Tibial nerve (tissue), 4 donors: ENCODE data around the gene VMP1. TPM values are rescaled to one million over a fixed set of nuclear protein-coding genes. Genes with fewer than 3 reads are reported as not detected.
A peak's percentile ranks its signal among the peaks of the same experiment; 100 is the strongest.
"Not testable (repeated sequence)": the region's sequence is repeated elsewhere in the genome, so short reads cannot be mapped to it uniquely, and the experiment has no call there.

ENCODE experiments used
- DNase-seq, 2 donors: peaks; one replicate each; pipeline ENCODE4 v3.0.0-alpha.2; 2019; ENCODE audit warnings: low spot score in 2 of 2
- H3K27ac ChIP-seq, 4 donors: fragments of 200-600 bp; sonication (generic) in 3 of 4; one replicate each; pipeline ENCODE4 v1.5.1; 2017 to 2019; ENCODE audit warnings: mild to moderate bottlenecking in 1 of 4
- H3K27me3 ChIP-seq, 2 donors: fragments of 200-600 bp; sonication (generic) in 1 of 2; one replicate each; pipeline versions ENCODE4 v1.5.1 to v1.6.0; 2017 to 2019
- H3K36me3 ChIP-seq, 3 donors: fragments of 200-600 bp; sonication (generic); one replicate each; pipeline ENCODE4 v1.5.1; 2018 to 2019
- H3K4me1 ChIP-seq, 4 donors: fragments of 200-600 bp; sonication (generic) in 3 of 4; one replicate each; pipeline ENCODE4 v1.5.1; 2017 to 2019
- H3K4me3 ChIP-seq, 4 donors: fragments of 200-600 bp; sonication (generic) in 3 of 4; one replicate each; pipeline ENCODE4 v1.5.1; 2017 to 2019; ENCODE audit warnings: mild to moderate bottlenecking in 1 of 4, moderate library complexity in 1 of 4
- H3K9me3 ChIP-seq, 4 donors: fragments of 200-600 bp; sonication (generic) in 3 of 4; one replicate each; pipeline ENCODE4 v1.5.1; 2017 to 2019
- EP300 ChIP-seq, 2 donors: sonication (generic); formaldehyde crosslinking; IDR thresholded peaks; one replicate each; pipeline ENCODE4 v1.6.1; 2017; ENCODE audit warnings: antibody characterized with exemption in 2 of 2, mild to moderate bottlenecking in 1 of 2
- POLR2A ChIP-seq, 2 donors: fragments of 450-650 bp; IDR thresholded peaks; one replicate each; pipeline ENCODE4 v1.6.1; 2017; ENCODE audit warnings: antibody characterized with exemption in 2 of 2, mild to moderate bottlenecking in 2 of 2, moderate library complexity in 2 of 2
- WGBS, 2 donors: methylation state at CpG; one replicate each; pipeline ENCODE4 v1.1.5; 2018; 5-methylcytosine and 5-hydroxymethylcytosine counted together
- total RNA-seq, 4 donors: library from RNA; depleted of rRNA; stranded (reverse); fragments of >200 nt; gene quantifications; one replicate each; pipeline ENCODE4 v1.1.0, GENCODE V29; 2016
- TF ChIP-seq, protein P1 (sequence below), 5 experiments: fragments of 200-600 bp in 3 of 5; fragments of 450-650 bp in 2 of 5; sonication (generic) in 3 of 5; IDR thresholded peaks; one replicate each; pipeline ENCODE4 v1.5.1; 2016 to 2019; ENCODE audit warnings: antibody characterized with exemption in 5 of 5, mild to moderate bottlenecking in 3 of 5, moderate library complexity in 2 of 5

VMP1 gene
- total RNA-seq, 4 donors from 2014 or later: 113 to 427 (median 203) TPM

- H3K27me3 ChIP-seq: no peaks in the 10 kb centered on the region
- no peak overlapping the region for H3K27ac ChIP-seq
- no peaks in the 10 kb centered on the region for H3K4me1 ChIP-seq
- WGBS, 2 donors: 97 to 100% methylated on average over 2 of the region's 2 CpGs
- H3K36me3 ChIP-seq: peaks cover 6 to 68% (median 12%) of the 10 kb centered on the region in 3 donors
- no peak for TF ChIP-seq POLR2A (IDR thresholded peaks at IDR 0.05)
- TF ChIP-seq EP300 (IDR thresholded peaks at IDR 0.05): no peak
- TF ChIP-seq, protein P1, sequence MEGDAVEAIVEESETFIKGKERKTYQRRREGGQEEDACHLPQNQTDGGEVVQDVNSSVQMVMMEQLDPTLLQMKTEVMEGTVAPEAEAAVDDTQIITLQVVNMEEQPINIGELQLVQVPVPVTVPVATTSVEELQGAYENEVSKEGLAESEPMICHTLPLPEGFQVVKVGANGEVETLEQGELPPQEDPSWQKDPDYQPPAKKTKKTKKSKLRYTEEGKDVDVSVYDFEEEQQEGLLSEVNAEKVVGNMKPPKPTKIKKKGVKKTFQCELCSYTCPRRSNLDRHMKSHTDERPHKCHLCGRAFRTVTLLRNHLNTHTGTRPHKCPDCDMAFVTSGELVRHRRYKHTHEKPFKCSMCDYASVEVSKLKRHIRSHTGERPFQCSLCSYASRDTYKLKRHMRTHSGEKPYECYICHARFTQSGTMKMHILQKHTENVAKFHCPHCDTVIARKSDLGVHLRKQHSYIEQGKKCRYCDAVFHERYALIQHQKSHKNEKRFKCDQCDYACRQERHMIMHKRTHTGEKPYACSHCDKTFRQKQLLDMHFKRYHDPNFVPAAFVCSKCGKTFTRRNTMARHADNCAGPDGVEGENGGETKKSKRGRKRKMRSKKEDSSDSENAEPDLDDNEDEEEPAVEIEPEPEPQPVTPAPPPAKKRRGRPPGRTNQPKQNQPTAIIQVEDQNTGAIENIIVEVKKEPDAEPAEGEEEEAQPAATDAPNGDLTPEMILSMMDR (IDR thresholded peaks at IDR 0.05): no peak
- H3K9me3 ChIP-seq: peaks cover 0 to 6% (median 0%) of the 10 kb centered on the region in 4 donors
- no peak overlapping the region for H3K4me3 ChIP-seq
- no peak for DNase-seq
Observed at GRCh38 chr17:59775786-59776350, 68.4 kb downstream of the VMP1 start.

- Histone ChIP-seq H3K9me3 (peaks cover 0 to 6% (median 0%) of the 10 kb centered on the region in 4 donors), H3K36me3 (peaks cover 6 to 69% (median 12%) of the 10 kb centered on the region in 3 donors), H3K4me3 (no peak overlapping the region), H3K27me3 (no peaks in the 10 kb centered on the region), H3K4me1 (no peaks in the 10 kb centered on the region), H3K27ac (no peak overlapping the region)
- DNase-seq: no peak
- 96 to 98% methylated on average over 1 of the region's 1 CpG for WGBS, 2 donors
- TF ChIP-seq POLR2A (IDR thresholded peaks at IDR 0.05): no peak
- TF ChIP-seq, protein P1 (IDR thresholded peaks at IDR 0.05): no peak
- no peak for TF ChIP-seq EP300 (IDR thresholded peaks at IDR 0.05)
Observed at GRCh38 chr17:59776577-59776976, 69.1 kb downstream of the VMP1 start.

DNA sequence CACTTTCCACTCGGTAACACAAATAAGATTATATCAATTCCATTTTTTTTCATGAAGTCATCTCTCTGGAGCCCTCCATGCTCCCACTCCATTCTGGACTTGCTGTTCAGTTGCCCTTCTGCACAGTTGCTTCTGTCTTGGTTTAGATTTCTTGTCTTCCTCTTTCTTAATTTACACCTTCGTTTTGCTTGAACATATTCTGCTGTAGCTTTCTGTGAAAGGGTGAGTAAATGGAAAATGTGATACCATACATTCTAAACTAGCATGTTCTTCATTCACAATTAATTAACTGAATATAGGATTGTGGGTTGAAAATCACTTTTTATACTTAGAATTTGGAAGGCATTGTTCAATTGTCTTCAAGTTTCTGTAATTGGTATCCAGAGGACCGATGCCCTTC, 69.6 kb downstream of the VMP1 start:
- H3K27ac ChIP-seq: no peak overlapping the region
- no peaks in the 10 kb centered on the region for H3K27me3 ChIP-seq
- 93 to 95% methylated on average over 3 of the region's 3 CpGs for WGBS, 2 donors
- H3K4me3 ChIP-seq: no peak overlapping the region
- H3K36me3 ChIP-seq: peaks cover 6 to 69% (median 12%) of the 10 kb centered on the region in 3 donors
- no peak for DNase-seq
- no peaks in the 10 kb centered on the region for H3K4me1 ChIP-seq
- TF ChIP-seq, protein P1 (IDR thresholded peaks at IDR 0.05): no peak
- TF ChIP-seq EP300 (IDR thresholded peaks at IDR 0.05): no peak
- no peak for TF ChIP-seq POLR2A (IDR thresholded peaks at IDR 0.05)
- H3K9me3 ChIP-seq: peaks cover 0 to 6% (median 0%) of the 10 kb centered on the region in 4 donors

GRCh38 chr17:59778996-59779395, 71.5 kb downstream of the VMP1 start:
- peaks cover 0 to 16% (median 12%) of the 10 kb centered on the region in 4 donors for H3K4me1 ChIP-seq
- H3K27me3 ChIP-seq: no peaks in the 10 kb centered on the region
- no peak for DNase-seq
- TF ChIP-seq, protein P1 (IDR thresholded peaks at IDR 0.05): no peak
- TF ChIP-seq EP300 (IDR thresholded peaks at IDR 0.05) (no peak), POLR2A (IDR thresholded peaks at IDR 0.05) (no peak)
- no peak overlapping the region for H3K4me3 ChIP-seq
- WGBS, 2 donors: 87 to 96% methylated on average over 4 of the region's 4 CpGs
- peaks cover 0 to 6% (median 0%) of the 10 kb centered on the region in 4 donors for H3K9me3 ChIP-seq
- H3K36me3 ChIP-seq: peaks cover 6 to 65% (median 12%) of the 10 kb centered on the region in 3 donors
- peak overlapping the region in 1 of 4 donors; percentile 71 for H3K27ac ChIP-seq

- WGBS, 2 donors: 77 to 84% methylated on average over 1 of the region's 1 CpG
- peaks cover 6 to 59% (median 12%) of the 10 kb centered on the region in 3 donors for H3K36me3 ChIP-seq
- TF ChIP-seq POLR2A (IDR thresholded peaks at IDR 0.05): no peak
- TF ChIP-seq EP300 (IDR thresholded peaks at IDR 0.05): no peak
- TF ChIP-seq, protein P1 (IDR thresholded peaks at IDR 0.05): no peak
Observed at GRCh38 chr17:59779521-59779920, 72.1 kb downstream of the VMP1 start.

GRCh38 chr17:59780548-59780947, 73.1 kb downstream of the VMP1 start:
- peak overlapping the region in 1 of 4 donors; percentile 71 for H3K27ac ChIP-seq
- 94 to 96% methylated on average over 6 of the region's 6 CpGs for WGBS, 2 donors

More at GRCh38 chr17:59779521-59779920, 72.1 kb downstream of the VMP1 start:
- Histone ChIP-seq H3K4me1 (peaks cover 0 to 21% (median 17%) of the 10 kb centered on the region in 4 donors), H3K27ac (peak overlapping the region in 1 of 4 donors; percentile 71), H3K9me3 (peaks cover 0 to 6% (median 0%) of the 10 kb centered on the region in 4 donors), H3K27me3 (no peaks in the 10 kb centered on the region), H3K4me3 (no peak overlapping the region)
- no peak for DNase-seq

More at GRCh38 chr17:59780548-59780947, 73.1 kb downstream of the VMP1 start:
- Histone ChIP-seq H3K4me1 (peaks cover 0 to 30% (median 26%) of the 10 kb centered on the region in 4 donors), H3K36me3 (peaks cover 4 to 49% (median 4%) of the 10 kb centered on the region in 3 donors)
- H3K4me3 ChIP-seq, DNase-seq, H3K9me3 ChIP-seq, H3K27me3 ChIP-seq: not testable (repeated sequence)
